ENCODE data around the gene PDE11A. TPM values are rescaled to one million over a fixed set of nuclear protein-coding genes. Genes with fewer than 3 reads are reported as not detected.

Gene PDE11A
- polyA plus RNA-seq, 2 of the 4 experiments (the other 2 are of a cell fraction) = 3.6 to 5.6 TPM

DNA sequence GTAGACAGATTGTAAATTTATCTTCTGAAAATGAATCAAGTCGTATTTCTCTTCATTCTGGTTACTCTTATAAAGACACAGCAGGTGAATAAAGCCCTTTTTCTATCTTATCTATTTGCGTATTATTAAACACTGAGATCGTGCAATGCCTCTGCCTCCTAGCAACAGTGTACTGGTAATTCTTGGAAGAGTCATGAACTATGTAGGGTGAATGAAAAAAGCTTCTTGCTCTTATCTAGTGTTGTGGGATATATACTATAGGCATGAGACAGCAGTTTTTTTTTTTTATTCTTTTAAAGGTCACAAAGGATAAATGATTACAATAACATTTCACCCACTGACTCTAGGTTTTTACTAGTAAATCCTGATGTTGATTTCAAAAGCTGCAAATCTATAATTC, 324.2 kb downstream of the PDE11A start (continued):
- TF ChIP-seq, protein P1, sequence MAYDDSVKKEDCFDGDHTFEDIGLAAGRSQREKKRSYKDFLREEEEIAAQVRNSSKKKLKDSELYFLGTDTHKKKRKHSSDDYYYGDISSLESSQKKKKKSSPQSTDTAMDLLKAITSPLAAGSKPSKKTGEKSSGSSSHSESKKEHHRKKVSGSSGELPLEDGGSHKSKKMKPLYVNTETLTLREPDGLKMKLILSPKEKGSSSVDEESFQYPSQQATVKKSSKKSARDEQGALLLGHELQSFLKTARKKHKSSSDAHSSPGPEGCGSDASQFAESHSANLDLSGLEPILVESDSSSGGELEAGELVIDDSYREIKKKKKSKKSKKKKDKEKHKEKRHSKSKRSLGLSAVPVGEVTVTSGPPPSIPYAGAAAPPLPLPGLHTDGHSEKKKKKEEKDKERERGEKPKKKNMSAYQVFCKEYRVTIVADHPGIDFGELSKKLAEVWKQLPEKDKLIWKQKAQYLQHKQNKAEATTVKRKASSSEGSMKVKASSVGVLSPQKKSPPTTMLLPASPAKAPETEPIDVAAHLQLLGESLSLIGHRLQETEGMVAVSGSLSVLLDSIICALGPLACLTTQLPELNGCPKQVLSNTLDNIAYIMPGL (CRISPR knock-in tag; IDR thresholded peaks at IDR 0.05; ENCODE audit: borderline replicate concordance) = no peak
- TF ChIP-seq KDM5A (IDR thresholded peaks at IDR 0.05) = no peak
- no peak for TF ChIP-seq BHLHE40 (IDR thresholded peaks at IDR 0.05; ENCODE audit: low read depth, low read length)
- TF ChIP-seq, protein P2, sequence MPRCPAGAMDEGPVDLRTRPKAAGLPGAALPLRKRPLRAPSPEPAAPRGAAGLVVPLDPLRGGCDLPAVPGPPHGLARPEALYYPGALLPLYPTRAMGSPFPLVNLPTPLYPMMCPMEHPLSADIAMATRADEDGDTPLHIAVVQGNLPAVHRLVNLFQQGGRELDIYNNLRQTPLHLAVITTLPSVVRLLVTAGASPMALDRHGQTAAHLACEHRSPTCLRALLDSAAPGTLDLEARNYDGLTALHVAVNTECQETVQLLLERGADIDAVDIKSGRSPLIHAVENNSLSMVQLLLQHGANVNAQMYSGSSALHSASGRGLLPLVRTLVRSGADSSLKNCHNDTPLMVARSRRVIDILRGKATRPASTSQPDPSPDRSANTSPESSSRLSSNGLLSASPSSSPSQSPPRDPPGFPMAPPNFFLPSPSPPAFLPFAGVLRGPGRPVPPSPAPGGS (IDR thresholded peaks at IDR 0.05) = no peak
- TF ChIP-seq, protein P3, sequence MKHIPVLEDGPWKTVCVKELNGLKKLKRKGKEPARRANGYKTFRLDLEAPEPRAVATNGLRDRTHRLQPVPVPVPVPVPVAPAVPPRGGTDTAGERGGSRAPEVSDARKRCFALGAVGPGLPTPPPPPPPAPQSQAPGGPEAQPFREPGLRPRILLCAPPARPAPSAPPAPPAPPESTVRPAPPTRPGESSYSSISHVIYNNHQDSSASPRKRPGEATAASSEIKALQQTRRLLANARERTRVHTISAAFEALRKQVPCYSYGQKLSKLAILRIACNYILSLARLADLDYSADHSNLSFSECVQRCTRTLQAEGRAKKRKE (CRISPR knock-in tag; IDR thresholded peaks at IDR 0.05; ENCODE audit: low read depth) = no peak
- TF ChIP-seq RFX5 (IDR thresholded peaks at IDR 0.05) = no peak
- no peak for TF ChIP-seq RAD21 (conservative IDR thresholded peaks at IDR 0.05 in 1 of 2, IDR thresholded peaks at IDR 0.05 in 1 of 2)

DNA sequence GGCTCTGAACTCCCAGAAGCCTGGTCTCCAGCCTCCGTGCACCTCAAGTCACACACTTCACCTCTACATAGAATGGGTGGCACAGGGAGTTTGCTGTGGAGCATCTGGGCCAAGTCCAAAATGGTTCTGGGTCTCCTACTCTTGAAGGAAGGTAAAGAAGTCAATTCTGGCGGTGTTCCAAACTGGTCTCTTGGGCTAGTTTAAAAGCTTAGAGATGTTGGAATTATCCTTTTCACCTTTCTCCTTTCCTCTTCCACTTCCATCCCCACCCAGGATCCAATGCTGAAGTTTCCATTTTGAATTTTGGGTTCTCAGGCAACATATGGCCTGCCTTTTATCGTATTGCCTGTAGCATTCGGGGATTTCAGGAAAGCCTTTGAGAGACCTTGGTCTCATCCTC, 325.2 kb downstream of the PDE11A start:
- 73% methylated on average over 4 of the region's 4 CpGs for WGBS (ENCODE audit: missing lambda C conversion rate)
- Histone ChIP-seq H3K4me1 (no peaks in the 10 kb centered on the region), H3K4me2 (no peak overlapping the region), H3K9me3 (no peaks in the 10 kb centered on the region), H3K27ac (no peak overlapping the region), H3K4me3 (no peak overlapping the region)
- no peak for ATAC-seq
- TF ChIP-seq GATA3 (IDR thresholded peaks at IDR 0.05; ENCODE audit: borderline replicate concordance) (no peak), SMC3 (IDR thresholded peaks at IDR 0.05) (no peak), HEYL (CRISPR knock-in tag; IDR thresholded peaks at IDR 0.05) (no peak), EHMT2 (IDR thresholded peaks at IDR 0.05; ENCODE audit: low read depth) (no peak), RARB (CRISPR knock-in tag; IDR thresholded peaks at IDR 0.05) (no peak), MYC (IDR thresholded peaks at IDR 0.05; ENCODE audit: borderline replicate concordance, low read length) (no peak), ZSCAN20 (CRISPR knock-in tag; IDR thresholded peaks at IDR 0.05) (no peak), NR3C1 (IDR thresholded peaks at IDR 0.05) (no peak), RNF2 (IDR thresholded peaks at IDR 0.05; ENCODE audit: borderline replicate concordance, low read depth) (no peak), NFE2L2 (conservative IDR thresholded peaks at IDR 0.05; ENCODE audit: low read length) (no peak), CBX2 (IDR thresholded peaks at IDR 0.05; ENCODE audit: borderline replicate concordance, low read depth) (no peak), HOXA7 (CRISPR knock-in tag; IDR thresholded peaks at IDR 0.05) (no peak)
- DNase-seq (ENCODE audit: low read depth in 1 of 2, low spot score in 1 of 2) = no peak
- no peak for FAIRE-seq
- CTCF ChIA-PET = interaction anchor here (0.6 to 0.9 kb wide), 3 partner anchors 10 to 16 kb away, joined by 3 to 6 read pairs (median 3); no protein-coding TSS in a partner anchor
- POLR2A ChIA-PET = no interaction called here

DNA sequence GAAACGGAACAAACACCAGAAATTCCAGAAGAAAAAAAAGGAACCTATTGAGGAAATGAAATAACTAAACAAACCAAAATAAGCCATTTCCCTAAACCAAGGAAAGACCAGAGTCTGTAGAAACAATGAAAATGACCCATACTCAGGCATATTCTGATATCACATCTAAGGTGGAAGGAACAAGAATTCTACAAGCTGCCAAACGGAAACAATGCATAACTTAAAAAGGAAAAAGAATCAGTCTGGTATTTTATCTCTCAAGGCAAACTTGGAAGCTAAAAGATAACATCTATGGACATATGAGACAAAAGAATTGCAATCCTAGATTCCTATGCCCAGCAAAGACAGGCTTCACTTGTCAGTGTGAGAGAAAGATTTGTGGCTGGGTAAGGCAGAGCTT, 326.2 kb downstream of the PDE11A start:
- Histone ChIP-seq H3K27ac (no peak overlapping the region), H3K4me2 (no peak overlapping the region), H3K4me1 (no peaks in the 10 kb centered on the region), H3K9me3 (no peaks in the 10 kb centered on the region), H3K4me3 (no peak overlapping the region)
- WGBS (ENCODE audit: missing lambda C conversion rate) = 73% methylated on average over 2 of the region's 2 CpGs
- CTCF ChIA-PET = interaction anchor here (0.7 to 0.9 kb wide), 3 partner anchors 12 to 17 kb away, joined by 3 read pairs; no protein-coding TSS in a partner anchor
- no peak for FAIRE-seq
- POLR2A ChIA-PET = no interaction called here
- DNase-seq (ENCODE audit: low read depth in 1 of 2, low spot score in 1 of 2) = no peak
- ATAC-seq = no peak
- no peak for TF ChIP-seq FOSL2 (IDR thresholded peaks at IDR 0.05)
- no peak for TF ChIP-seq FOSL2 (CRISPR knock-in tag; IDR thresholded peaks at IDR 0.05)
- no peak for TF ChIP-seq RAD21 (conservative IDR thresholded peaks at IDR 0.05 in 1 of 2, IDR thresholded peaks at IDR 0.05 in 1 of 2)
- TF ChIP-seq, protein P4, sequence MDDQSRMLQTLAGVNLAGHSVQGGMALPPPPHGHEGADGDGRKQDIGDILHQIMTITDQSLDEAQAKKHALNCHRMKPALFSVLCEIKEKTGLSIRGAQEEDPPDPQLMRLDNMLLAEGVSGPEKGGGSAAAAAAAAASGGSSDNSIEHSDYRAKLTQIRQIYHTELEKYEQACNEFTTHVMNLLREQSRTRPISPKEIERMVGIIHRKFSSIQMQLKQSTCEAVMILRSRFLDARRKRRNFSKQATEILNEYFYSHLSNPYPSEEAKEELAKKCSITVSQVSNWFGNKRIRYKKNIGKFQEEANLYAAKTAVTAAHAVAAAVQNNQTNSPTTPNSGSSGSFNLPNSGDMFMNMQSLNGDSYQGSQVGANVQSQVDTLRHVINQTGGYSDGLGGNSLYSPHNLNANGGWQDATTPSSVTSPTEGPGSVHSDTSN (IDR thresholded peaks at IDR 0.05) = no peak
- TF ChIP-seq ESRRA (IDR thresholded peaks at IDR 0.05; ENCODE audit: borderline replicate concordance, low read length) = no peak
- TF ChIP-seq, protein P5, sequence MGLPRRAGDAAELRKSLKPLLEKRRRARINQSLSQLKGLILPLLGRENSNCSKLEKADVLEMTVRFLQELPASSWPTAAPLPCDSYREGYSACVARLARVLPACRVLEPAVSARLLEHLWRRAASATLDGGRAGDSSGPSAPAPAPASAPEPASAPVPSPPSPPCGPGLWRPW (IDR thresholded peaks at IDR 0.05) = no peak
- no peak for TF ChIP-seq TP53 (CRISPR knock-in tag; IDR thresholded peaks at IDR 0.05)
- no peak for TF ChIP-seq BHLHE40 (IDR thresholded peaks at IDR 0.05; ENCODE audit: low read depth, low read length)
- TF ChIP-seq POLR2A (IDR thresholded peaks at IDR 0.05; ENCODE audit: low read length) = no peak
- TF ChIP-seq HDAC2 (IDR thresholded peaks at IDR 0.05) = no peak
- no peak for TF ChIP-seq TFCP2L1 (CRISPR knock-in tag; IDR thresholded peaks at IDR 0.05)
- no peak for TF ChIP-seq CEBPB (IDR thresholded peaks at IDR 0.05)
- no peak for TF ChIP-seq GATA3 (IDR thresholded peaks at IDR 0.05; ENCODE audit: borderline replicate concordance)
- TF ChIP-seq, protein P2 (IDR thresholded peaks at IDR 0.05) = no peak
- TF ChIP-seq FOXS1 (CRISPR knock-in tag; IDR thresholded peaks at IDR 0.05) = no peak
- no peak for TF ChIP-seq CBX8 (IDR thresholded peaks at IDR 0.05)
- no peak for TF ChIP-seq HEYL (CRISPR knock-in tag; IDR thresholded peaks at IDR 0.05)
- TF ChIP-seq SMC3 (IDR thresholded peaks at IDR 0.05) = no peak
- no peak for TF ChIP-seq CHD2 (IDR thresholded peaks at IDR 0.05; ENCODE audit: low read length, partially characterized antibody)
- TF ChIP-seq ZNF302 (CRISPR knock-in tag; IDR thresholded peaks at IDR 0.05) = no peak

Measured in A549 (cell line).